ENCODE data around the gene MLIP.

GRCh38 chr6:54132587-54132986, 21.3 kb downstream of the MLIP start:
- TF ChIP-seq CTCF (IDR thresholded peaks at IDR 0.05): no peak
- no peak for TF ChIP-seq POLR2AphosphoS5 (IDR thresholded peaks at IDR 0.05)
- TF ChIP-seq POLR2A (IDR thresholded peaks at IDR 0.05): no peak

Data from suprapubic skin (tissue), 4 donors.